Cardiac ventricle fibroblast (primary cell): Measurements from ENCODE around the gene OR10AG1. TPM values are rescaled to one million over a fixed set of nuclear protein-coding genes. Genes with fewer than 3 reads are reported as not detected.

Source experiments
- total RNA-seq: library from RNA; depleted of rRNA; stranded (reverse); fragments of >200 nt; gene quantifications from 2 replicates; pipeline ENCODE4 v1.2.3, GENCODE V29; 2015

The OR10AG1 gene
- total RNA-seq: not detected in 2 replicates

GRCh38 chr11:55969845-55970244 is at the start of gene OR10AG1:
Gene OR10AG1 (minus strand): TSS chr11:55969945. CDS start chr11:55969907, 38 bp downstream.

GRCh38 chr11:55994525-55994924 is 24.8 kb upstream of the OR10AG1 start, which contains the start of gene OR5F1:
Gene OR5F1 (minus strand): TSS chr11:55994625. CDS start chr11:55994625, 0 bp downstream.

GRCh38 chr11:55936300-55936699 is 33.4 kb downstream of the OR10AG1 start, which contains the start of gene OR5I1:
Gene OR5I1 (minus strand): TSS chr11:55936400. CDS start chr11:55936400, 0 bp downstream.

Other genes starting within 250 kb of the OR10AG1 start
- not detected in 2 replicates for gene OR5D13, start 196.5 kb downstream of the OR10AG1 start, total RNA-seq
- gene OR5D14, start 174.4 kb downstream of the OR10AG1 start, total RNA-seq: not detected in 2 replicates
- gene OR5L1, start 158.6 kb downstream of the OR10AG1 start, total RNA-seq: not detected in 2 replicates
- not detected in 2 replicates for gene OR5D18, start 150.3 kb downstream of the OR10AG1 start, total RNA-seq
- not detected in 2 replicates for gene OR5L2, start 142.7 kb downstream of the OR10AG1 start, total RNA-seq
- not detected in 2 replicates for gene OR5D16, start 131.2 kb downstream of the OR10AG1 start, total RNA-seq
- gene TRIM51, start 86.6 kb downstream of the OR10AG1 start, total RNA-seq: not detected in 2 replicates
- not detected in 2 replicates for gene OR5W2, start 55.4 kb downstream of the OR10AG1 start, total RNA-seq
- not detected in 2 replicates for gene OR5I1, start 33.5 kb downstream of the OR10AG1 start, total RNA-seq
- not detected in 2 replicates for gene OR5F1, start 24.7 kb upstream of the OR10AG1 start, total RNA-seq
- gene OR5AS1, start 57.7 kb upstream of the OR10AG1 start, total RNA-seq: not detected in 2 replicates
- gene OR8I2, start 123.4 kb upstream of the OR10AG1 start, total RNA-seq: not detected in 2 replicates
- gene OR8H2, start 133.7 kb upstream of the OR10AG1 start, total RNA-seq: not detected in 2 replicates
- not detected in 2 replicates for gene OR8H3, start 152.4 kb upstream of the OR10AG1 start, total RNA-seq
- not detected in 2 replicates for gene OR8J3, start 170.3 kb upstream of the OR10AG1 start, total RNA-seq
- not detected in 2 replicates for gene OR8K5, start 190.4 kb upstream of the OR10AG1 start, total RNA-seq
- gene OR5J2, start 206.7 kb upstream of the OR10AG1 start, total RNA-seq: not detected in 2 replicates